HG03103 (cell line): ENCODE results near the gene E2F4.

Experiments
- ATAC-seq: cut with Tn5 transposase; IDR thresholded peaks from one replicate; pipeline ENCODE4 v1.9.1; 2021; ENCODE audit warnings: low read depth; ENCODE audit not compliant: unreplicated experiment

E2F4 gene

GRCh38 chr16:67190448-67191399, 1.2 kb upstream of the E2F4 start:
- no peak for ATAC-seq

GRCh38 chr16:67191411-67191994, 452 bp upstream of the E2F4 start:
- ATAC-seq = no peak

GRCh38 chr16:67192781-67193361, 916 bp downstream of the E2F4 start:
- ATAC-seq = no peak

GRCh38 chr16:67193536-67193935, 1.6 kb downstream of the E2F4 start:
- no peak for ATAC-seq

DNA sequence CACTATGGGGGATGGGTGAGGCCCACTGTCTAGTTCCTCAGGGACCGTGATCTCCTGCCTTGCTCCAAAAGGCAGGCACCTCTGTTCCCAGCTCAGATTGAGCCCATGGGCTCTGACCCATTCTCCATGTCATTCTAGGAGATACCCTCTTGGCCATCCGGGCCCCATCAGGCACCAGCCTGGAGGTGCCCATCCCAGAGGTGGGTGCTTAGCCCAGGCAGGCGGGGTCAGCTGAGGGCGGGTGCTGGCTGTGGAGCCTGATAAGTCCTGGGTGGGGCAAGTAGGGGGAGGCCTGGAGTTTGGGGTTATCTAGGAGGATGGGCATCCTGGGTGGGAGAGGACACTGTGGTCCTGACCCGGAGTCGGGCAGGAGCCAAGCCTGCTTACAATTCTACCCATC, 2.3 kb downstream of the E2F4 start:
- ATAC-seq = no peak

GRCh38 chr16:67195676-67196075, 3.7 kb downstream of the E2F4 start:
- no peak for ATAC-seq

DNA sequence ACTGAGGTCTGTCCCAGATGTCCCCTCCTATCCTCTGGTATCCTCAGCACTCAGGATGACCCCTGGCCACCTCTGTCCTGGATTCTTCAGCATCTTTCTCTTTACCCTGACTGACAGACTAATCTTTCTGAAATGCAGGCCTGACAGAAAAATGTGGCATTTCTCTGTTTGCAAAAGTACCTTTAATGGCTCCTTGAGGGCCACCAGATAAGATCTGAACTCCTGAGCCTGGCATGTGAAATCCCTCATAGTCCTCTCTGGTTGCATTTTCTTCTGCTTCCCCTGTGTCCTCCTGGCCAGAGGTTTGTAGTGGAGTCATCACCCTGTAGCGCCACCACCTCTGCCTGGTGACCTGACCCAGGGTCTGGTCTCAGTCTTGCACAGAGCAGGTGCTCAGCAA, 4.9 kb downstream of the E2F4 start:
- ATAC-seq = no peak

GRCh38 chr16:67197704-67198103, 5.7 kb downstream of the E2F4 start:
- no peak for ATAC-seq

DNA sequence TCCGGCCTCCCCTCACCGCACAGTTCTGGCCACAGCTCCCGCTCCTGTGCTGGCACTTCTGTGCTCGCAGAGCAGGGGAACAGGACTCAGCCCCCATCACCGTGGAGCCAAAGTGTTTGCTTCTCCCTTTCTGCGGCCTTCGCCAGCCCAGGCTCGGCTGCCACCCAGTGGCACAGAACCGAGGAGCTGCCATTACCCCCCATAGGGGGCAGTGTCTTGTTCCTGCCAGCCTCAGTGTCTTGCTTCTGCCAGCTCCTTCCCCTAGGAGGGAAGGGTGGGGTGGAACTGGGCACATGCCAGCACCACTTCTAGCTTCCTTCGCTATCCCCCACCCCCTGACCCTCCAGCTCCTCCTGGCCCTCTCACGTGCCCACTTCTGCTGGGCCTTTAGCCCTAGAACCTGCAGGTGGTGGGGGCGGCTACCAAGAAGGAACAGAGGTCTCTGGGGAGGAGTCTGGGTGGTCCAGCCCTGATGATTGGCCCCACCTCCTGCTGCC, 6.3 kb downstream of the E2F4 start:
- no peak for ATAC-seq

- ATAC-seq = no peak
These were observed 7.3 kb downstream of the E2F4 start, which contains the start of gene ELMO3 for GRCh38 chr16:67199011-67199807. TSS of gene ELMO3 (plus strand) at chr16:67199131. CDS start at chr16:67199327, 196 bp downstream.

GRCh38 chr16:67199808-67200198, 7.8 kb downstream of the E2F4 start:
- ATAC-seq = no peak

- ATAC-seq = no peak
These were observed 8.5 kb downstream of the E2F4 start for GRCh38 chr16:67200491-67200890.

DNA sequence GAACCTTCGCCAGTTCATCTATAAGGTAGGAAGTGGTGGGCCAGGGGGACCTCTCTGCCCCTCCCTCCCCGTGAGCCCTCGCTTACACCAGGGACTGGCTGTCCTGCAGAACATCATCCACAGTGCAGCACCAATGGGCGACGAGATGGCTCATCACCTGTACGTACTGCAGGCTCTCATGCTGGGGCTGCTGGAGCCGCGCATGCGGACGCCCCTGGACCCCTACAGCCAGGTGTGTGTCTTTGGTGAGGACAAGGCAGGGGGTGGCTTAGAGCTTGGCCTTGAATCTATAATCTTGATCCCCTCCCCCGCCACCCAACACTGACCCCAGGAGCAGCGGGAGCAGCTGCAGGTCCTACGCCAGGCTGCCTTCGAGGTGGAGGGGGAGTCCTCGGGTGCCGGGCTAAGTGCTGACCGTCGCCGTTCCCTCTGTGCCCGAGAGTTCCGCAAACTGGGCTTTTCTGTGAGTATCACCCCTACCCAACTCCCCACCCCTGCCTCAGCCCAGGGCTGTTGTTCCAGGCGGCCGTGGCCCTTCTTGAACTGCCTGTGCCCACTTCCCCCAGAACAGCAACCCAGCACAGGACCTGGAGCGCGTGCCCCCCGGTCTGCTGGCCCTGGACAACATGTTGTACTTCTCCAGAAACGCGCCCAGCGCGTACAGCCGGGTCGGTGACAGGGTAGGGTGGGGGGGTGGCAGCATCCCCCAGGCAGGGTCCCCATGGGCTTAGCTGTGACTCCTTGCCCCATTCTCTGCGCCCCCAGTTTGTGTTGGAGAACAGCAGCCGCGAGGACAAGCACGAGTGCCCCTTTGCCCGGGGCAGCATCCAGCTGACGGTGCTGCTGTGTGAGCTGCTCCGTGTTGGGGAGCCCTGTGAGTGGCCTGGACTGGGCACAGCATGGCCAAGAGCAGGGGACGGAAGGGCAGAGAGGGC, 9.7 kb downstream of the E2F4 start:
- ATAC-seq = no peak

GRCh38 chr16:67202426-67202825, 10.5 kb downstream of the E2F4 start:
- ATAC-seq = no peak

- ATAC-seq = no peak
These were observed 11.1 kb downstream of the E2F4 start for GRCh38 chr16:67202956-67203493.

- ATAC-seq = no peak
These were observed 12.1 kb downstream of the E2F4 start for GRCh38 chr16:67204076-67204475.

DNA sequence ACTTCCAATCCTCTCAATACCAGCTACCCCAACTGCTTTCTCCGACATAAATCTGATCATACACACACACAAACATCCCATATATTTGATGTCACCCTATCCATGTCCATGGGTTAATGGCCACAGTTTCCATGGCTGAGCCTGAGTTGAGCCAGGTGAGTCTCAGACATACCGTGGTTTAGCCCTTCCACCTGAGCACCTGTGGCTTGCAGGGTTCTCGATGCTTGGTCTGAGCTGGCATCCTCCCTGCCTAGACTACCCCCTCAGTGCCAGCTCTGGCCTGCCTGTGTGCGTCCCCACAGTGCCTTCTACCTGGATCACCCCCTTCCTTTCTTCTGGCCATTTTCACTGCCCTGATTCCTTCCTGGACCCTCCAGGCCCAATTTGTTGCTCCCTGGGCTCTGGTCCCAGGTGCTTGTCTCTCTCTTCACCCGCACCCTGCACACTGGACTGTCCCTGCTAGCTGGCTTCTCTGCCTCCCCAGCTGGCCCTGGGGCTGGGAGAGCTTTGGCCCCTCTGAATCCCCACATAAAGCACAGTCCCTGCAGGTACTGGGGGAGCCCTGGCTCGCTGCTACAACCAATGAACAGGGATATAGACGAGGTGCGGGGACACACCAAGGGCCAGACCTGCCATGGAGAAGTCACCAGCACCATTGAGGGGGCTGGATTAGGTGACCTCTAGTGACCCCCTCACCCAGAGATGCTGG, 14.3 kb downstream of the E2F4 start:
- ATAC-seq = no peak

- no peak for ATAC-seq
These were observed 14.9 kb downstream of the E2F4 start for GRCh38 chr16:67206838-67207248.
